ENCODE results near the gene BPIFB1. TPM values are rescaled to one million over a fixed set of nuclear protein-coding genes. Genes with fewer than 3 reads are reported as not detected.

Gene BPIFB1
- total and polyA plus RNA-seq, 9 donors = 0.15 TPM; not detected in 8

- TF ChIP-seq EP300 (IDR thresholded peaks at IDR 0.05) (no peak), POLR2A (IDR thresholded peaks at IDR 0.05) (no peak), CTCF (IDR thresholded peaks at IDR 0.05) (no peak)
- no peak overlapping the region for H3K4me3 ChIP-seq
- WGBS, 3 donors = 44 to 73% (median 56%) methylated on average over 3 of the region's 3 CpGs
- intact Hi-C loops (cut with DNase I) = no loop called here
- H3K27ac ChIP-seq = no peak overlapping the region
- H3K36me3 ChIP-seq = no peaks in the 10 kb centered on the region
- no peaks in the 10 kb centered on the region for H3K4me1 ChIP-seq (ENCODE audit: insufficient read depth)
- H3K9me3 ChIP-seq = no peaks in the 10 kb centered on the region
- no peak for DNase-seq
- H3K27me3 ChIP-seq = no peaks in the 10 kb centered on the region
Observed at GRCh38 chr20:33251496-33251895, 31.5 kb upstream of the BPIFB1 start.

GRCh38 chr20:33252460-33252859, 30.6 kb upstream of the BPIFB1 start:
- no peaks in the 10 kb centered on the region for H3K9me3 ChIP-seq
- no peak overlapping the region for H3K4me3 ChIP-seq
- H3K36me3 ChIP-seq = no peaks in the 10 kb centered on the region
- TF ChIP-seq EP300 (IDR thresholded peaks at IDR 0.05) (no peak), CTCF (IDR thresholded peaks at IDR 0.05) (no peak), POLR2A (IDR thresholded peaks at IDR 0.05) (no peak)
- DNase-seq = no peak
- H3K4me1 ChIP-seq (ENCODE audit: insufficient read depth) = no peaks in the 10 kb centered on the region
- H3K27me3 ChIP-seq = no peaks in the 10 kb centered on the region
- no peak overlapping the region for H3K27ac ChIP-seq
- intact Hi-C loops (cut with DNase I) = no loop called here
- WGBS, 3 donors = 63 to 78% (median 63%) methylated on average over 3 of the region's 3 CpGs

GRCh38 chr20:33255005-33255404, 28.0 kb upstream of the BPIFB1 start:
- Histone ChIP-seq H3K27ac (no peak overlapping the region), H3K27me3 (no peaks in the 10 kb centered on the region), H3K36me3 (no peaks in the 10 kb centered on the region), H3K9me3 (no peaks in the 10 kb centered on the region), H3K4me3 (no peak overlapping the region), H3K4me1 (ENCODE audit: insufficient read depth) (no peaks in the 10 kb centered on the region)
- TF ChIP-seq CTCF (IDR thresholded peaks at IDR 0.05) (no peak), POLR2A (IDR thresholded peaks at IDR 0.05) (no peak)
- intact Hi-C loops (cut with DNase I) = no loop called here
- WGBS, 3 donors = 61 to 73% (median 64%) methylated on average over 2 of the region's 2 CpGs
- DNase-seq = no peak

- Histone ChIP-seq H3K27ac (no peak overlapping the region), H3K4me3 (no peak overlapping the region), H3K36me3 (no peaks in the 10 kb centered on the region), H3K4me1 (ENCODE audit: insufficient read depth) (no peaks in the 10 kb centered on the region), H3K27me3 (no peaks in the 10 kb centered on the region), H3K9me3 (no peaks in the 10 kb centered on the region)
- TF ChIP-seq EP300 (IDR thresholded peaks at IDR 0.05) = no peak
- TF ChIP-seq CTCF (IDR thresholded peaks at IDR 0.05) = no peak
- TF ChIP-seq POLR2A (IDR thresholded peaks at IDR 0.05) = no peak
- intact Hi-C loops (cut with DNase I) = no loop called here
- 71 to 77% (median 76%) methylated on average over 5 of the region's 5 CpGs for WGBS, 3 donors
- DNase-seq = no peak
Observed at GRCh38 chr20:33257237-33257636, 25.8 kb upstream of the BPIFB1 start.

- no peak overlapping the region for H3K27ac ChIP-seq
- no peaks in the 10 kb centered on the region for H3K27me3 ChIP-seq
- 68 to 73% (median 70%) methylated on average over 5 of the region's 5 CpGs for WGBS, 3 donors
- no peak for DNase-seq
- intact Hi-C loops (cut with DNase I) = no loop called here
- H3K4me1 ChIP-seq (ENCODE audit: insufficient read depth) = no peaks in the 10 kb centered on the region
- TF ChIP-seq CTCF (IDR thresholded peaks at IDR 0.05) (no peak), POLR2A (IDR thresholded peaks at IDR 0.05) (no peak), EP300 (IDR thresholded peaks at IDR 0.05) (no peak)
- no peak overlapping the region for H3K4me3 ChIP-seq
- H3K9me3 ChIP-seq = no peaks in the 10 kb centered on the region
- H3K36me3 ChIP-seq = no peaks in the 10 kb centered on the region
Observed at GRCh38 chr20:33259371-33259770, 23.6 kb upstream of the BPIFB1 start.

All from ovary (tissue), 9 donors.